Measurements from ENCODE around the gene WDR49. TPM values are rescaled to one million over a fixed set of nuclear protein-coding genes. Genes with fewer than 3 reads are reported as not detected.

Gene WDR49
- total and polyA plus RNA-seq, 2 experiments from 2014 or later = 0.95 TPM; not detected in 1

GRCh38 chr3:167437428-167438139 is 216.2 kb downstream of the WDR49 start:
- TF ChIP-seq CTCF (IDR thresholded peaks at IDR 0.05; ENCODE audit: low read depth, low read length) = no peak
- Histone ChIP-seq H3K4me1 (ENCODE audit: low read depth) (no peaks in the 10 kb centered on the region), H3K36me3 (no peaks in the 10 kb centered on the region), H3K9me3 (ENCODE audit: low read depth) (no peaks in the 10 kb centered on the region), H3K27ac (no peak overlapping the region), H3K4me3 (no peak overlapping the region), H3K27me3 (no peaks in the 10 kb centered on the region)
- no peak for DNase-seq (ENCODE audit: low read depth in 1 of 2, low spot score in 1 of 2)

Other genes starting within 250 kb of the WDR49 start
- gene SERPINI2, start 179.9 kb downstream of the WDR49 start, total RNA-seq = 0.57 TPM in 1 of 2 replicates, not detected in the other
- not detected in 2 replicates for gene SERPINI2, start 179.9 kb downstream of the WDR49 start, polyA plus RNA-seq
- 39.6 and 48.0 TPM in 2 replicates for gene PDCD10, start 81.0 kb upstream of the WDR49 start, total RNA-seq
- 51.6 and 56.9 TPM in 2 replicates for gene PDCD10, start 81.0 kb upstream of the WDR49 start, polyA plus RNA-seq
- 23.9 and 33.5 TPM in 2 replicates for gene SERPINI1, start 81.8 kb upstream of the WDR49 start, total RNA-seq
- gene SERPINI1, start 81.8 kb upstream of the WDR49 start, polyA plus RNA-seq = 81.2 and 117 TPM in 2 replicates

Measured in cardiac muscle cell (in vitro differentiated cells and primary cell).